ENCODE measurements around the gene LIPE.

The LIPE gene

GRCh38 chr19:42352301-42353259 lies 74.6 kb downstream of the LIPE start:
- no peak for DNase-seq
